Stimulated activated CD8-positive, alpha-beta memory T cell treated with anti-CD3 and anti-CD28 coated beads, Interleukin-2, amount 100 ng/mL, for 1 hour (primary cell): ENCODE results near the gene ITFG2.
"Not testable (repeated sequence)": the region's sequence is repeated elsewhere in the genome, so short reads cannot be mapped to it uniquely, and the experiment has no call there.

Experiments used
- DNase-seq, 2 donors: peaks; one replicate each; pipeline ENCODE4 v3.0.0-alpha.2; 2020; ENCODE audit warnings: low read depth in 2 of 2

The ITFG2 gene

GRCh38 chr12:2812290-2813213 is at the start of gene ITFG2:
ITFG2 (plus strand) TSS chr12:2812668; CDS start chr12:2812761, 93 bp downstream.
- peak; percentile 83 to 92 for DNase-seq

GRCh38 chr12:2764398-2764797 is 48.1 kb upstream of the ITFG2 start:
- no peak for DNase-seq

GRCh38 chr12:2765052-2765451 is 47.4 kb upstream of the ITFG2 start:
- no peak for DNase-seq

GRCh38 chr12:2765608-2766007 is 46.9 kb upstream of the ITFG2 start:
- no peak for DNase-seq

GRCh38 chr12:2768224-2768961 is 44.1 kb upstream of the ITFG2 start:
- DNase-seq: no peak

- no peak for DNase-seq
Observed at GRCh38 chr12:2769866-2770533, 42.5 kb upstream of the ITFG2 start.

- DNase-seq: not testable (repeated sequence)
Observed at GRCh38 chr12:2770544-2770943, 41.9 kb upstream of the ITFG2 start.

GRCh38 chr12:2772370-2772769 is 40.1 kb upstream of the ITFG2 start:
- DNase-seq: no peak

GRCh38 chr12:2773199-2773875 is 39.1 kb upstream of the ITFG2 start:
- no peak for DNase-seq

GRCh38 chr12:2775431-2775830 is 37.0 kb upstream of the ITFG2 start:
- no peak for DNase-seq

GRCh38 chr12:2776129-2776806 is 36.2 kb upstream of the ITFG2 start:
- DNase-seq: no peak

- DNase-seq: no peak
Observed at GRCh38 chr12:2779281-2779680, 33.2 kb upstream of the ITFG2 start.

GRCh38 chr12:2783936-2784600 is 28.4 kb upstream of the ITFG2 start:
- peak in 1 of 2 donors; percentile 26 for DNase-seq

- no peak for DNase-seq
Observed at GRCh38 chr12:2785017-2785416, 27.5 kb upstream of the ITFG2 start.

- DNase-seq: no peak
Observed at GRCh38 chr12:2791089-2791488, 21.4 kb upstream of the ITFG2 start.

GRCh38 chr12:2792671-2793500 is 19.6 kb upstream of the ITFG2 start:
- no peak for DNase-seq

GRCh38 chr12:2793561-2793960 is 18.9 kb upstream of the ITFG2 start:
- DNase-seq: no peak

GRCh38 chr12:2794191-2794735 is 18.2 kb upstream of the ITFG2 start:
- DNase-seq: peak in 1 of 2 donors; percentile 6

- DNase-seq: peak; percentile 66 to 78
Observed at GRCh38 chr12:2794736-2795289, 17.7 kb upstream of the ITFG2 start, which contains the start of gene FKBP4. FKBP4 (plus strand) TSS chr12:2794970; CDS start chr12:2795140, 170 bp downstream.
